ENCODE measurements around the gene SEMA4G.

GRCh38 chr10:101001659-101002035 lies 32.3 kb downstream of the SEMA4G start:
- TF ChIP-seq RAD21 (IDR thresholded peaks at IDR 0.05; ENCODE audit: low read depth) (no peak), NFIC (IDR thresholded peaks at IDR 0.05) (no peak), TEAD4 (IDR thresholded peaks at IDR 0.05) (no peak), EP300 (IDR thresholded peaks at IDR 0.05; ENCODE audit: borderline replicate concordance) (no peak), USF1 (IDR thresholded peaks at IDR 0.05) (no peak), REST (IDR thresholded peaks at IDR 0.05; ENCODE audit: low read depth) (no peak), TAF1 (IDR thresholded peaks at IDR 0.05; ENCODE audit: low read depth) (no peak), ZBTB7A (IDR thresholded peaks at IDR 0.05; ENCODE audit: low read depth) (no peak)
